MM.1S (cell line): Measurements from ENCODE around the gene PRMT9.

Source experiments
- DNase-seq: peaks from one replicate; pipeline ENCODE4 v3.0.0-alpha.2; 2015
- H2AFZ ChIP-seq: fragments of 300-600 bp; sonication (generic); 2 replicates; pipeline ENCODE4 v1.6.0; 2016; ENCODE audit warnings: antibody characterized with exemption, low read length
- H3F3A ChIP-seq: fragments of 300-600 bp; sonication (generic); 2 replicates; pipeline ENCODE4 v1.6.1; 2016; ENCODE audit warnings: mild to moderate bottlenecking, antibody characterized with exemption, low read length, moderate library complexity, mixed read lengths; ENCODE audit not compliant: insufficient read depth
- H3K27ac ChIP-seq: fragments of 300-600 bp; sonication (generic); 2 replicates; pipeline ENCODE4 v1.5.1; 2016; ENCODE audit warnings: mild to moderate bottlenecking, low read length
- H3K27me3 ChIP-seq: fragments of 300-600 bp; sonication (generic); replicated peaks from 2 replicates; pipeline ENCODE4 v1.6.0; 2016; ENCODE audit warnings: low read length; ENCODE audit not compliant: insufficient read depth
- H3K36me3 ChIP-seq: fragments of 300-600 bp; sonication (generic); replicated peaks from 2 replicates; pipeline ENCODE4 v1.6.1; 2016; ENCODE audit warnings: mild to moderate bottlenecking, low read length, mixed read lengths; ENCODE audit not compliant: insufficient read depth
- H3K4me1 ChIP-seq: fragments of 300-600 bp; sonication (generic); 2 replicates; pipeline ENCODE4 v1.6.1; 2016; ENCODE audit warnings: low read length, mixed read lengths
- H3K4me2 ChIP-seq: fragments of 300-600 bp; sonication (generic); 2 replicates; pipeline ENCODE4 v1.6.0; 2016; ENCODE audit warnings: low read depth, low read length
- H3K4me3 ChIP-seq: fragments of 300-600 bp; sonication (generic); 2 replicates; pipeline ENCODE4 v1.5.1; 2016; ENCODE audit warnings: low read length, mixed read lengths
- H3K79me2 ChIP-seq: fragments of 300-600 bp; sonication (generic); 2 replicates; pipeline ENCODE4 v1.6.1; 2016; ENCODE audit warnings: mixed run types, low read length, mixed read lengths
- H3K9ac ChIP-seq: fragments of 300-600 bp; sonication (generic); 2 replicates; pipeline ENCODE4 v1.6.1; 2016; ENCODE audit warnings: low read length, mixed read lengths
- H3K9me2 ChIP-seq: fragments of 300-600 bp; sonication (generic); replicated peaks from 2 replicates; pipeline ENCODE4 v1.6.1; 2016; ENCODE audit warnings: mild to moderate bottlenecking, low read length, mixed read lengths; ENCODE audit not compliant: insufficient read depth
- H3K9me3 ChIP-seq: fragments of 300-600 bp; sonication (generic); replicated peaks from 2 replicates; pipeline ENCODE4 v1.6.1; 2016; ENCODE audit warnings: mild to moderate bottlenecking, low read length, mixed read lengths; ENCODE audit not compliant: insufficient read depth
- H4K20me1 ChIP-seq: fragments of 300-600 bp; sonication (generic); 2 replicates; pipeline ENCODE4 v1.6.1; 2016; ENCODE audit warnings: mild to moderate bottlenecking, low read length, moderate library complexity, mixed read lengths; ENCODE audit not compliant: insufficient read depth
- CTCF ChIP-seq: fragments of 300-600 bp; sonication (generic); IDR thresholded peaks from 2 replicates; pipeline ENCODE4 v1.5.1; 2016; ENCODE audit warnings: antibody characterized with exemption, low read length, mixed read lengths
- EZH2 ChIP-seq: fragments of 300-600 bp; sonication (generic); optimal IDR thresholded peaks from 2 replicates; pipeline ENCODE3; 2017; ENCODE audit warnings: low read depth, mild to moderate bottlenecking, antibody characterized with exemption, low read length, mixed read lengths
- EZH2phosphoT487 ChIP-seq: fragments of 300-600 bp; sonication (generic); IDR thresholded peaks from 2 replicates; pipeline ENCODE4 v1.6.1; 2018; ENCODE audit warnings: antibody characterized with exemption, low read length

Gene PRMT9

GRCh38 chr4:147704846-147705245 is 20.9 kb upstream of the PRMT9 start:
- Histone ChIP-seq H3K4me1 (no peaks in the 10 kb centered on the region), H3K4me2 (no peak overlapping the region), H3K36me3 (no peaks in the 10 kb centered on the region), H4K20me1 (no peaks in the 10 kb centered on the region), H3K9me2 (no peaks in the 10 kb centered on the region), H3K9ac (no peak overlapping the region), H3F3A (no peaks in the 10 kb centered on the region), H3K9me3 (no peaks in the 10 kb centered on the region), H2AFZ (no peak overlapping the region), H3K27ac (no peak overlapping the region), H3K27me3 (no peaks in the 10 kb centered on the region), H3K79me2 (no peaks in the 10 kb centered on the region), H3K4me3 (no peak overlapping the region)
- no peak for DNase-seq
- no peak for TF ChIP-seq EZH2
- TF ChIP-seq CTCF: no peak
- no peak for TF ChIP-seq EZH2phosphoT487

- TF ChIP-seq CTCF (no peak), EZH2phosphoT487 (no peak), EZH2 (no peak)
- no peak overlapping the region for H2AFZ ChIP-seq
- no peak overlapping the region for H3K27ac ChIP-seq
- DNase-seq: no peak
- H3K9me3 ChIP-seq: no peaks in the 10 kb centered on the region
- no peaks in the 10 kb centered on the region for H3K36me3 ChIP-seq
- H3F3A ChIP-seq: no peaks in the 10 kb centered on the region
- no peaks in the 10 kb centered on the region for H3K9me2 ChIP-seq
- H3K4me3 ChIP-seq: no peak overlapping the region
- no peak overlapping the region for H3K9ac ChIP-seq
- no peaks in the 10 kb centered on the region for H3K27me3 ChIP-seq
- no peaks in the 10 kb centered on the region for H4K20me1 ChIP-seq
- no peaks in the 10 kb centered on the region for H3K79me2 ChIP-seq
- H3K4me1 ChIP-seq: no peaks in the 10 kb centered on the region
- H3K4me2 ChIP-seq: no peak overlapping the region
These were observed 12.9 kb upstream of the PRMT9 start for GRCh38 chr4:147696866-147697265.

- Histone ChIP-seq H3K9me2 (no peaks in the 10 kb centered on the region), H3K27ac (no peak overlapping the region), H3K27me3 (no peaks in the 10 kb centered on the region), H3K4me1 (no peaks in the 10 kb centered on the region), H3K9me3 (no peaks in the 10 kb centered on the region), H3K79me2 (no peaks in the 10 kb centered on the region), H4K20me1 (no peaks in the 10 kb centered on the region), H3K4me2 (no peak overlapping the region), H3K36me3 (no peaks in the 10 kb centered on the region), H3F3A (no peaks in the 10 kb centered on the region), H2AFZ (no peak overlapping the region), H3K4me3 (no peak overlapping the region), H3K9ac (no peak overlapping the region)
- TF ChIP-seq EZH2phosphoT487 (no peak), EZH2 (no peak), CTCF (no peak)
- no peak for DNase-seq
These were observed 9.3 kb upstream of the PRMT9 start for GRCh38 chr4:147693218-147693617.
